Measurements from ENCODE around the gene SKOR1. TPM values are rescaled to one million over a fixed set of nuclear protein-coding genes. Genes with fewer than 3 reads are reported as not detected.

The SKOR1 gene
- total RNA-seq, 2 donors from 2014 or later, result 0.12 TPM; not detected in 1

DNA sequence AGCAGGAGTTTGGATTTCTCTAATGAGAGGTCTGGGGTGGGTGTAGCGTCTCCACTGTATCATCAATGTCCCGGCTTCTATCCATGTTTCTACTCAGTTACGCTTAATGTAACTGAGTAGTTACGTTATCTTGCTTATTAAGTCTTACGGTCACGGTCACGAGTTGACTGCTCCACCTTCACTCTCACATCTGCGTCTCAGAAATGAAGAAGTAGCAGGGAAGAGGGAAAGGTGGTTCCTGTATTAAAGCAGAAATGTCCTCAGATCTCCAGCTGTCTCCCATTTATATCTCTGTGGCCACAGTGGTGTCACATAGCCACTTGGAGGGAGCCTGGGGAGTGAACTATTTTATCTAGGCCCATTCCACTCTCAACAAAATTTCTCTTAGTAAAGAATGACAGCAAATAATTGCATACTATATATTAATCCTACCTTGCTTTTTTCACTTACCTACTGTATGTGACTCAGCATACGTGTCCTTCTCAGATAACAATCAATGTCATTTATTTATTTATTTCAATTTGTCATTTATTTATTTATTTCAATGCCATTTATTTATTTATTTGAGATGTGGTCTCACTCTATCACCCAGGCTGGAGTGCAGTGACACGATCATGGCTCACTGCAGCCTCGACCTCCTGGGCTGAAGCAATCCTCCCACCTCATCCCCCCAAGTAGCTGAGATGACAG, 54.3 kb downstream of the SKOR1 start:
- Histone ChIP-seq H3K9me3 (no peaks in the 10 kb centered on the region), H3K4me3 (no peak overlapping the region), H3K27me3 (no peaks in the 10 kb centered on the region), H3K4me1 (peaks cover 0 to 14% of the 10 kb centered on the region in 2 donors), H3K27ac (no peak overlapping the region), H3K36me3 (no peaks in the 10 kb centered on the region)
- peak; percentile 50 for DNase-seq (ENCODE audit: low spot score)
- TF ChIP-seq, protein P1, sequence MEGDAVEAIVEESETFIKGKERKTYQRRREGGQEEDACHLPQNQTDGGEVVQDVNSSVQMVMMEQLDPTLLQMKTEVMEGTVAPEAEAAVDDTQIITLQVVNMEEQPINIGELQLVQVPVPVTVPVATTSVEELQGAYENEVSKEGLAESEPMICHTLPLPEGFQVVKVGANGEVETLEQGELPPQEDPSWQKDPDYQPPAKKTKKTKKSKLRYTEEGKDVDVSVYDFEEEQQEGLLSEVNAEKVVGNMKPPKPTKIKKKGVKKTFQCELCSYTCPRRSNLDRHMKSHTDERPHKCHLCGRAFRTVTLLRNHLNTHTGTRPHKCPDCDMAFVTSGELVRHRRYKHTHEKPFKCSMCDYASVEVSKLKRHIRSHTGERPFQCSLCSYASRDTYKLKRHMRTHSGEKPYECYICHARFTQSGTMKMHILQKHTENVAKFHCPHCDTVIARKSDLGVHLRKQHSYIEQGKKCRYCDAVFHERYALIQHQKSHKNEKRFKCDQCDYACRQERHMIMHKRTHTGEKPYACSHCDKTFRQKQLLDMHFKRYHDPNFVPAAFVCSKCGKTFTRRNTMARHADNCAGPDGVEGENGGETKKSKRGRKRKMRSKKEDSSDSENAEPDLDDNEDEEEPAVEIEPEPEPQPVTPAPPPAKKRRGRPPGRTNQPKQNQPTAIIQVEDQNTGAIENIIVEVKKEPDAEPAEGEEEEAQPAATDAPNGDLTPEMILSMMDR (IDR thresholded peaks at IDR 0.05), result no peak

DNA sequence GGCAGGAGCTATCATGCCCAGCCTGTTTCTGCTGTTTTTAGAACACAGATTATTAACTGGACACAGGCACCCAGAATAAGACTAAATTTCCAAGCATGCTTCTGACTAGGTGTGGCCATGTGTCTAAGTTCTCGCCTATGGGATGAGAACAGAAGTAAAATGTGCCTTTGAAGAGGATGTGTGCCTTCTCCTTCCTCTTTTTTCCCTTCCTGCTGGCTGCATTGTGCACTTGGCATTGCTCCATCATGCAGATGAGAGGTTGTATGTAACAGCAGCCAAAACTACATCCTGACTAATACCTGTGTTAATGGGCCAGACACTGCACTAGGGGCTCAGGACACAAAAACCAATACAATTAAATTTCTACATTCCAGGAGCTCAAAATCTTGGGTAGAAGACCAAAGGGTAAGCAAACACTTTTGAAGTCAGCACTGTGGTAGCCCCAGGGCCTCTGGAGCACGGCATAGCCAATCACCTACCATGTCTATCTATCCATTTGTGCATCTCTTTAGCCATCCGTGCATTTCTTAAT, 55.4 kb downstream of the SKOR1 start:
- Histone ChIP-seq H3K9me3 (no peaks in the 10 kb centered on the region), H3K4me1 (peaks cover 0 to 22% of the 10 kb centered on the region in 2 donors), H3K4me3 (no peak overlapping the region), H3K36me3 (no peaks in the 10 kb centered on the region), H3K27me3 (no peaks in the 10 kb centered on the region), H3K27ac (no peak overlapping the region)
- DNase-seq (ENCODE audit: low spot score), result no peak
- TF ChIP-seq, protein P1 (IDR thresholded peaks at IDR 0.05), result no peak

DNA sequence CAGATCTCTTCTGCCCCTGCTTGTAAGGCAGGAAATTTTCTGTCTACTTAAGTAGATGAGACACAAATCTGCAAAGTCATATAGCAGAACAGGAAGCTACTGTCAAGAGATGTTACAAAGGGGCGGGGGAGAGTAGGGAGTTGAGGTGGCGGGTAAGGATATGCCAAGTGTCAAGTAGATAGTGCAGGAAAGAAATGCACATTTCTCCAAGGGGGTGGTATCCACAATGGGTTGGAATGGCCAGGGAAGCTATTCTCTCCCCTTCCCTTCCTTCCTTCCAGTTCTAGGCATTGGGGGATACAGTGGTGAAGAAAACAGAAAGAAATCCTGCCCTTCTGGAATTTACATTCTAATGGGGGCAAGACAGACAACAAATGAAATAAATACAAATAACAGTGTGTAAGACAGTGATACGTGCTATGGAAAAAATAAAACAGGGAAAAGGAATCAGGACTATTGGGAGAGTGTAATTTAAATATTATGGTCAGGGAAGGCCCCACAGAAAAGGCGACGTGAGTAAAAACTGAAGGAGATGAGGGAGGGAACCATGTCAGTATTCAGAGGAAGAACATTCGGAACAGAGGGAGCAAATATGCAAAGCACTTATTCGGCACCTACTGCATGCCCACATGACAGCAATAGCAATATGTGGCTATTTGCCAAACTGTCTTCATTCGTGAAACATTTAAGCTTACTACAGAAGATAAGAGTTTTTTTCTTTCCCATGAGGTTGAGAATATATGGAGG, 57.4 kb downstream of the SKOR1 start:
- no peaks in the 10 kb centered on the region for H3K9me3 ChIP-seq
- H3K4me1 ChIP-seq, result peaks cover 0 to 22% of the 10 kb centered on the region in 2 donors
- TF ChIP-seq, protein P1 (IDR thresholded peaks at IDR 0.05), result no peak
- no peak overlapping the region for H3K4me3 ChIP-seq
- H3K27me3 ChIP-seq, result no peaks in the 10 kb centered on the region
- DNase-seq (ENCODE audit: low spot score), result no peak
- H3K36me3 ChIP-seq, result no peaks in the 10 kb centered on the region
- H3K27ac ChIP-seq, result peak overlapping the region; percentile 75 to 89

DNA sequence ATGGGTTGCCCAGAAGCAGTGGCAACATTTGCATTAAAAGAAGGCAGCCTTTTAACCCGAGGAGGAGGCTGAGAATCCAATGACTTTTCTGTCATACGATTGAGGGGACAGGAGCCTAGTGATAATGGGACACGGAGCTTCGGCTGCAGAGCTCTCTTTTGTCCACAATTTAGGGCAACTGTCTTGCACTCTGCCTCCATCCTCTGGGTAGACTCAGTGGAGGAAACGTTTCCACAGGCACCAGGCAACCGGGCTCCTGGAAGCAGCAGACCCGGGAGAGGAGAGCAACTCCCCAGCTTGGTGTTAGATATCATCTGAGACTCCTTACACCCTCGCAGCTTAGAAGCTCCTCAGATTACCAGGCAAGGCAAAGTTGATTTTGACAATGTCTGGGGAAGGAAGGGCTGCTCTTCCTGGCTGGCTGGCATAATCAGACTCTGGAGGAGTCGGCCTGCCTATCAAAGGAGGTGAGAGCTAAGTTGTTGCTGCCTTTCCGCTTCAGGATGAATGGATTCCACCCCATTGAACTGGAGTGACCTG, 58.0 kb downstream of the SKOR1 start:
- peaks cover 0 to 22% of the 10 kb centered on the region in 2 donors for H3K4me1 ChIP-seq
- no peaks in the 10 kb centered on the region for H3K9me3 ChIP-seq
- DNase-seq (ENCODE audit: low spot score), result no peak
- TF ChIP-seq, protein P1 (IDR thresholded peaks at IDR 0.05), result no peak
- H3K4me3 ChIP-seq, result no peak overlapping the region
- H3K27me3 ChIP-seq, result no peaks in the 10 kb centered on the region
- H3K27ac ChIP-seq, result peak overlapping the region; percentile 75 to 89
- H3K36me3 ChIP-seq, result no peaks in the 10 kb centered on the region

DNA sequence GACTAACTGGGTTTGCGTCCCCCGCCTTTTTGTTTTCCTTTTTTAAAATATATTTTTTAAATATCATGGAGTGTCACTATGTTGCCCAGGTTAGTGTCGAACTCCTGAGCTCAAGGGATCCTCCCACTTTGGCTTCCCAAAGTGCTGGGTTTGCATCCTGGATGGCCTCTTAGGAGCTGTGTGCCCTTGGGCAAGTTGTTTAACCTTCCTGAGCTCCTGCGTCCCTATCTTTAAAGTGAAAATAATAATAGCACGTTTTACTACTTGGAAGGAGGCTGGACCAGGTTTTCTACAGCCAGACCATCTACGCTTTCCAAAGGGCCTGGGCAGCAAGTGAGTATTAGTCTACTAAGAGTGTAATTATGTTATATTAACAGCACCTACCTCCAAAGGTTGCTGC, 58.7 kb downstream of the SKOR1 start:
- TF ChIP-seq, protein P1 (IDR thresholded peaks at IDR 0.05), result no peak
- Histone ChIP-seq H3K27ac (peak overlapping the region; percentile 75 to 89), H3K36me3 (no peaks in the 10 kb centered on the region), H3K4me1 (peaks cover 0 to 22% of the 10 kb centered on the region in 2 donors), H3K9me3 (no peaks in the 10 kb centered on the region), H3K4me3 (peak overlapping the region in 1 of 2 donors; percentile 45), H3K27me3 (no peaks in the 10 kb centered on the region)
- DNase-seq (ENCODE audit: low spot score), result no peak

Other genes starting within 250 kb of the SKOR1 start
- not detected for gene RNU6-1, start 14.5 kb downstream of the SKOR1 start, total RNA-seq
- gene PIAS1, start 228.8 kb downstream of the SKOR1 start, total RNA-seq, result 10 to 100 TPM; 24.5 to 26.7 TPM

All from right atrium auricular region (tissue), 2 donors.